Panc1 (cell line): ENCODE data around the gene LRCH1. TPM values are rescaled to one million over a fixed set of nuclear protein-coding genes. Genes with fewer than 3 reads are reported as not detected.
A peak's percentile ranks its signal among the peaks of the same experiment; 100 is the strongest.

ENCODE experiments used
- ATAC-seq: fragments of 200-7000 bp; cut with Tn5 transposase; 2 replicates; pipeline ENCODE4 v1.9.1; 2020; ENCODE audit warnings: mild to moderate bottlenecking, moderate library complexity
- BruUV-seq: library from RNA; stranded (reverse); fragments of 400-500 nt; replicated peaks from 2 replicates; lab custom pipeline; 2021; lab: Mats Ljungman, UMichigan
- CTCF ChIA-PET: fragments of 300-600 bp; sonication (Branson Sonifier 250); formaldehyde crosslinking; loops from one replicate; lab custom pipeline; 2022; ENCODE audit warnings: antibody characterized with exemption; lab: Charles Lee
- POLR2A ChIA-PET: fragments of 300-600 bp; sonication (Branson Sonifier 250); formaldehyde crosslinking; loops from one replicate; lab custom pipeline; 2022; ENCODE audit warnings: antibody characterized with exemption; lab: Charles Lee
- DNase-seq: peaks from one replicate; pipeline ENCODE4 v3.0.0-alpha.2; 2010; ENCODE audit warnings: low read depth, low spot score
- H3K27ac ChIP-seq: 2 replicates; pipeline ENCODE4 v1.5.1; 2011; ENCODE audit warnings: mild to moderate bottlenecking, low read length, inconsistent platforms
- H3K27me3 ChIP-seq: fragments of 200-500 bp; sonication (Bioruptor generic); 2 replicates; pipeline ENCODE4 v1.6.0; 2014; ENCODE audit warnings: low read length, inconsistent platforms; ENCODE audit not compliant: control insufficient read depth, insufficient read depth
- H3K36me3 ChIP-seq: fragments of 200-500 bp; sonication (Bioruptor generic); 2 replicates; pipeline ENCODE4 v1.5.1; 2014; ENCODE audit warnings: inconsistent platforms, mild to moderate bottlenecking, low read length, moderate library complexity; ENCODE audit not compliant: control insufficient read depth, insufficient read depth
- H3K4me1 ChIP-seq: 2 replicates; pipeline ENCODE4 v1.5.1; 2011; ENCODE audit warnings: inconsistent platforms, mild to moderate bottlenecking, low read length, moderate library complexity; ENCODE audit not compliant: control insufficient read depth, insufficient read depth
- H3K4me3 ChIP-seq, 2 experiments: 2 replicates each; pipeline ENCODE4 v1.5.1; 2011 to 2012; ENCODE audit warnings: low read depth in 2 of 2, low read length in 2 of 2, mild to moderate bottlenecking in 2 of 2, inconsistent platforms in 1 of 2, moderate library complexity in 1 of 2
- H3K9me3 ChIP-seq: fragments of 200-500 bp; sonication (Bioruptor generic); 2 replicates; pipeline ENCODE4 v1.5.1; 2014; ENCODE audit warnings: low read depth, mild to moderate bottlenecking, inconsistent platforms, low read length, moderate library complexity; ENCODE audit not compliant: control insufficient read depth, insufficient read depth
- CTCF ChIP-seq: fragments of 450-650 bp; IDR thresholded peaks from 2 replicates; pipeline ENCODE4 v1.5.1; 2017; ENCODE audit warnings: mild to moderate bottlenecking
- POLR2AphosphoS5 ChIP-seq: IDR thresholded peaks from 2 replicates; pipeline ENCODE4 v1.6.1; 2012; ENCODE audit warnings: mild to moderate bottlenecking, low read depth, low read length, moderate library complexity
- REST ChIP-seq, 2 experiments: IDR thresholded peaks; 2 replicates each; pipeline ENCODE4 v1.6.1; 2011 to 2012; ENCODE audit warnings: low read depth in 2 of 2, control low read depth in 1 of 2, low read length in 1 of 2, mild to moderate bottlenecking in 1 of 2, moderate library complexity in 1 of 2; ENCODE audit not compliant: insufficient read depth in 1 of 2
- SIN3A ChIP-seq: IDR thresholded peaks from 2 replicates; pipeline ENCODE4 v1.6.1; 2012; ENCODE audit warnings: low read depth, mild to moderate bottlenecking, low read length, moderate library complexity, borderline replicate concordance; ENCODE audit not compliant: insufficient read depth
- TCF7L2 ChIP-seq: IDR thresholded peaks from 2 replicates; pipeline ENCODE4 v1.6.1; 2011; ENCODE audit warnings: mild to moderate bottlenecking, low read depth, low read length, inconsistent platforms
- in situ Hi-C: cut with HindIII; loops from 2 replicates; pipeline ENCODE4 v1.10.0; 2016; ENCODE audit warnings: low sequenced_read_pairs, low pct_unique_long_range_greater_than_20kb
- intact Hi-C: fragments of 100-400 bp; cut with micrococcal nuclease; formaldehyde crosslinking; loops from one replicate; pipeline ENCODE4 v1.10.0; 2022; ENCODE audit not compliant: unreplicated experiment
- total RNA-seq: library from RNA; stranded (reverse); gene quantifications from one replicate; pipeline ENCODE4 v1.2.1, GENCODE V29; 2021; ENCODE audit not compliant: unreplicated experiment

LRCH1 gene
- total RNA-seq, 1 experiment from 2014 or later, result 7.9 TPM

- intact Hi-C loops (loop anchor here (1.0 kb wide), 1 partner anchor 170 kb away; no protein-coding TSS in a partner anchor), in situ Hi-C loops (no loop called here)
- BruUV-seq, result no TSS peak
- TF ChIP-seq CTCF (peak; percentile 89), REST (IDR thresholded peaks at IDR 0.05; ENCODE audit: insufficient read depth in 1 of 2, low read depth in 2 of 2, low read length in 1 of 2) (no peak)
- Histone ChIP-seq H3K4me3 (peak overlapping the region; percentile 64 to 80), H3K27ac (peak overlapping the region; percentile 80), H3K36me3 (peaks cover 5% of the 10 kb centered on the region; the same call in 1 of the 2 replicates), H3K4me1 (peaks cover 11% of the 10 kb centered on the region), H3K9me3 (no peaks in the 10 kb centered on the region), H3K27me3 (no peaks in the 10 kb centered on the region)
- CTCF ChIA-PET, result interaction anchor here (0.7 to 1.8 kb wide), 5 partner anchors 68 to 215 kb away, joined by 3 to 12 read pairs (median 5); no protein-coding TSS in a partner anchor
- POLR2A ChIA-PET, result interaction anchor here (0.6 kb wide), 1 partner anchor 561 kb away, joined by 3 read pairs; no protein-coding TSS in a partner anchor
- ATAC-seq (peak; percentile 70), DNase-seq (peak; percentile 45)
Observed at GRCh38 chr13:46551410-46552302, 1.3 kb upstream of the LRCH1 start.

- peak overlapping the region; percentile 80 for H3K27ac ChIP-seq
- intact Hi-C loops (no loop called here), in situ Hi-C loops (no loop called here)
- H3K36me3 ChIP-seq, result peaks cover 5% of the 10 kb centered on the region; the same call in 1 of the 2 replicates
- no peaks in the 10 kb centered on the region for H3K27me3 ChIP-seq
- ChIA-PET POLR2A (interaction anchor here (0.6 kb wide), 1 partner anchor 562 kb away, joined by 3 read pairs; no protein-coding TSS in a partner anchor), CTCF (interaction anchor here (0.7 to 1.8 kb wide), 4 partner anchors 67 to 169 kb away, joined by 3 to 12 read pairs (median 6); no protein-coding TSS in a partner anchor)
- peak overlapping the region; percentile 64 to 80 for H3K4me3 ChIP-seq
- TF ChIP-seq POLR2AphosphoS5 (no peak), CTCF (no peak), TCF7L2 (no peak), SIN3A (no peak), REST (IDR thresholded peaks at IDR 0.05; ENCODE audit: insufficient read depth in 1 of 2, low read depth in 2 of 2, low read length in 1 of 2) (no peak)
- BruUV-seq, result no TSS peak
- H3K9me3 ChIP-seq, result no peaks in the 10 kb centered on the region
- H3K4me1 ChIP-seq, result peaks cover 11% of the 10 kb centered on the region
- no peak for DNase-seq
- no peak for ATAC-seq
Observed at GRCh38 chr13:46552303-46552682, 677 bp upstream of the LRCH1 start.
